Hematopoietic multipotent progenitor cell treated with erythropoietin and hydrocortisone succinate and interleukin-3 and kit ligand, for 17 days (in vitro differentiated cells): ENCODE data around the gene DDX49.
"Not testable (repeated sequence)": the region's sequence is repeated elsewhere in the genome, so short reads cannot be mapped to it uniquely, and the experiment has no call there.

Source experiments
- DNase-seq: peaks from one replicate; pipeline ENCODE4 v3.0.0-alpha.2; 2015; ENCODE audit warnings: low spot score

DDX49 gene

DNA sequence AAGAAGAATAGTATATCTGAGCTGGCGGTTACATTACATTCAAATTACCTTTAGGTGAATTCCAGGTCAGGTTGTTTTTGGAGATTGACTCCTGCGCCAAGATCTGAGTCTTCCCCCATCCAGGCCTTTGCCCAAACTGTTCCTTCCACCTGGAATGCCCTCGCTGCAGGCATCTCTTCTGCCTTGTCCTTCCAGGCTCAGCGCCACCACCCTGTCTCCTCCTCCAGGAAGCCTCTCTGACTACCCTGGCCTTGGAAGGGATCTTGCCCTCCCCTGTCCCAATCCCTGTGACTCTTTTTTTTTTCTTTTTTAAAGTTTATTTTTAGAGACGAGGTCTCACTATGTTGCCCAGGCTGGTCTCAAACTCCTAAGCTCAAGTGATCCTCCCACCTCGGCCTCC, 23.2 kb downstream of the DDX49 start:
- DNase-seq: no peak

DNA sequence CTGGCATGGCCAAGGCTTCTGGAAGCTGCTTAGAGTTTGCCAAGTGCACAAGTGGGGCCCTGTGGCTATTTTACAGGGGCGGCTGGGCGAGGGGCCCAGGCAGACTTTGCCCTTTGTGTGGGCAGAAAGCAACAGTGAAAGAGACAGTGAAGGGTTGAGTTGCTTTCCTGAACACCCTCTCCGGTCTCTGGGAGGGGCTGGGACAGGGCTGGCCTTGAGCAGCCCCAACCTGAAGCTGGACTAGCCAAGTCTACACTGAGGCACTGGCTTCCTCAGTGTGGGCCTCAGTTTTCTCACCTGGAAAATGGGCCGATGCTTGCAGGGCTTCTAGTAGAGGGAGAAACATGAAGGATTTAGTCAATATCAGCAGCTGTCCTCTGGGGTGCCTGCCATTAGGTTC, 23.9 kb downstream of the DDX49 start:
- DNase-seq: no peak

DNA sequence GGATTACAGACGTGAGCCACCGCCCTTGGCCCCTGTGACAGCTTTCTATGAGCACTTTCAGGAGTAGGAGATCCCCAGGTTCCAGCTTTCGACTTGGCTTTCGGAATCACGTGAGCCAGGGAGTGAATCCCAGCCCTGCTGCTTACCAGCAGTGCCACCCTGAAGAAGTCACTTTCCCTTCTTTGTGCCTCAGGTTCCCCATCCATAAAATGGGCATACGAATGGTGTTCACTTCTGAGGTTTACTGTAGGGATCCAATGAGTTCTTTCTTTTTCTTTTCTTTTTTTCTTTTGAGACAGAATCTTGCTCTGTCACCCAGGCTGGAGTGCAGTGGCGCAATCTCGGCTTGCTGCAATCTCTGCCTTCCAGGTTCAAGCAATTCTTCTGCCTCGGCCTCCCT, 25.8 kb downstream of the DDX49 start:
- DNase-seq: no peak

DNA sequence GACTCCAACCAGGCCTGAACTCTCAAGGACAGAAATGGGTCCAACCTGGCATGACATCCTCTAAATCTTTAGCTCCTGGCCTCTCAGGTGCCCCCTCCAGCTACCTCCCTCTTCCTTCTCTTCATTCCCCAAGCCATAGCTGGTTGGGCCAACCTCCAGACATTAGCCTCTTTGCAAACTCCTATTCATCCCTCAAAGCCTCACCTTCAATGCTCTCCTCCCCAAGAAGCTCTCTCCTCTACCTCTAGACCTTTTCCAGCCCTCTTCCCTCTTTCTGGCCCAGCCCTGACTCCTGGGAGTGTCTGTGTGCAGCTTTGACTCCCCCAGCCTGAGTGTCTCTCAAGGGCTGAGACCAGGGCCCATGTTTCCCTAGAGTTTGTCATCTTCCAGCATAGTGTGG, 26.8 kb downstream of the DDX49 start:
- no peak for DNase-seq

DNA sequence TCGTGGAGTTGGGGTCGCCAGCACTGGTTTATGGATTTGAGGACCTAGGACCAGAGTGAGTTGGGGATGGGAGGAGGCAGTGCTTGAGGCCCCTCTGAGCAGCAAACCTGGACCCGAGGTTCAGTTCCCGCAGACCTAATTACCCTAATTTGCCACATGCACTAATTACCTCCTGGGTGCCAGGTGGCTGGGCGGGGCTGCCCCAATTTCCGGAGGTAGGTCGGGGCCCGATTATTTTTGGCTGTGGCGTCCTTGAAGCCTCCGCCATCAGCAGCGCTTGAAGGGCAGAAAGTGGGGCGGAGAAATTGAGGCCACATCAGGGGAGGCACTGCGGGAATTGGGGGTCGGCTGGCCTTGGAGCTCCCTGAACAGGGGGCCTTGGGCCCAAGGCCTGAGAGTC, 27.4 kb downstream of the DDX49 start:
- no peak for DNase-seq

DNA sequence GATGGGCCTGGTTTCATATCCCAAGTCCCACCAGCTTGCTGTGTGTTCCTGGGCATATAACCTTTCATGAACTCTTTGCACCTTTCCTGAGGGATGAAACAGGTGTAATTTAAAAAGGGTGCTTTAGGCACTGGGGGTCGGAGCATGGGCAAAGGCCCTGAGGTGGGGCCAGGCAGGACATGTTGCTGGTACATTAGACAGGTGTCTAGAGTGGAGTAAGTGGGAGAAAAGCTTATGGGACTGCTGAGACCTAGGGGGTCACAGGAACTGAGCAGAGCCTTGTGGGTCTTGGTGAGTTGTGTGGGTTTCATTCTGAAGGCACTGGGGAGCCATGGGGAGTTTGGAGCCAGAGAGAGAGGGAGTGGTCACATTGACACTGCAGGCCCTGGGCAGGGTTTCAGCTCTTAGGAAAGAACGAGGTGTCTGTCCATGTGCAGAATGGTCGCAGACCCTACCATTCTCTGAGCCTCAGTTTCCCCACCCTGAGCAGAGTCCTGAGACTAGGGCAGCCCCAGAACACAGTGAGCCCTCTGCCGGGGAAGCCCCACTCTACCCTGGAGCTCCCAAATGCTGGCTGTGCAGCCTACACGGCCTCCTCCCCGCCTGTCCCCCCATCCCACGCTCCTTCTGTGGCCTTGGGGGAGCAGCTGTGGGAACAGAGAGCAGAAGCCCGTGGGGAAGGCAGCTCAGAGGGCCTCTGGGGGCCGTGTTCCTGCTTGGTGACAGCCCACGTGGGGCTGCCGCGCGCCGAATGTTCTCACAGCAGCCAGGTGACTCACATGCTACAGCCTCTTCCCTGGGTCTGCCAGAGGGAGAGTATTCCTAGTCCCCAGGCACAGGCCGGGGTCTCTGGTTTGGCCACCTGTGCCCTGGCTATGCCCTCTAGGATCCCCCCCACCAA, 28.8 kb downstream of the DDX49 start:
- no peak for DNase-seq

DNA sequence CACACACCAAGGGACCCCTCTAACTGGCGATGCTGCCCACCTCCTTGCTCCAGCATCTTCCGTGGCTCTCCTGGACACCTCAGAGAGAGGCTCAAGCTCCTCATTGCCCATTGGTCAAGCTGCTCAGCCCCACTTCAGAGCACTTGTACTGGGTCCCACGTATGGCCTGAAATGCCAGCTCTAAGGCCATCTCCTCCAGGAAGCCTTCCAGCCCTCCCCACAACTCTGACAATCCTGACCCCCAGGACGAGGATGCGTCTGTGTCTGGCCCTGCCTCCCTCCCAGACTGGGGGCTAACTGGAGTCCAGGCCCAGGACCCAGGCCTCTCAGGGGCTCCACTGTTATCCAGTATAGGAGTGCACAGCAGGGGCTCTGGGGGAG, 29.5 kb downstream of the DDX49 start:
- no peak for DNase-seq

DNA sequence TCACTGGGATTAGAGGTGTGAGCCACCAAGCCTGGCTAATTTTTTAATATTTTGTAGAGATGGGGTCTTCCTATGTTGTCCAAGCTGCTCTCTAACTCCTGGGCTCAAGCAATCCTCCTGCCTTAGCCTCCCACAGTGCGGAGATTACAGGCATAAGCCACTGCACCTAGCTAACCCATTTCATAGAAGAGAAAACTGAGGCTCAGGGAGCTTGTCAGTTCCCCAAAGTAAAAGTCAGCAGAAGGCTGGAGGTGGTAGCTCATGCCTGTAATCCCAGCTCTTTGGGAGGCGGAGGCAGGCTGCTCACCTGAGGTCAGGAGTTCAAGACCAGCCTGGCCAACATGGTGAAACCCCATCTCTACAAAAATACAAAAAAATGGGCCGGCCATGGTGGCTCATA, 30.3 kb downstream of the DDX49 start:
- no peak for DNase-seq

DNA sequence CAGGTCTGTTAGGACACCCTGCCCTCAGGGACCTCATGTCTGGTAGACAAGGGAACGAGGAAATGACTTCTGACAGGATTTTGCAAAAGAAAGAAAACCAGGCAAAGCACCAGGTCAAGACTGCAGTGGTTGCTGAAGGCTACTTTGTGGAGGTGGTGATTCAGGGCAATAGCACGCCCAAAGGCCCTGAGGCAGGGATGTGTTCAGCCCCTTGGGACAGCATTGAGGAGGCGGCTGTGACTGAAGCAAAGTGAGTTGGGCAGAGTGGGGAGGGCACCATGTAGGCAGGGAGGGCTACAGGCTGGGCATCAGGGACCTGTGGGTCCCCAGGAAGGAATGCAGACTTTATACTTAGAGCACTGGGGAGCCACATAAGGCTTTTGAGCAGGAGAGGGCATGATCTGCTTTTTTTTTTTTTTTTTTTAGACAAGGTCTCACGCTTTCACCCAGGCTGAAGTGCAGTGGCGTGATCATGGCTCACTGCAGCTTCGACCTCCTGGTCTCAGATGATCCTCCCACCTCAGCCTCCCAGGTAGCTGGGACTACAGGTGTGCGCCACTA, 32.3 kb downstream of the DDX49 start:
- no peak for DNase-seq

DNA sequence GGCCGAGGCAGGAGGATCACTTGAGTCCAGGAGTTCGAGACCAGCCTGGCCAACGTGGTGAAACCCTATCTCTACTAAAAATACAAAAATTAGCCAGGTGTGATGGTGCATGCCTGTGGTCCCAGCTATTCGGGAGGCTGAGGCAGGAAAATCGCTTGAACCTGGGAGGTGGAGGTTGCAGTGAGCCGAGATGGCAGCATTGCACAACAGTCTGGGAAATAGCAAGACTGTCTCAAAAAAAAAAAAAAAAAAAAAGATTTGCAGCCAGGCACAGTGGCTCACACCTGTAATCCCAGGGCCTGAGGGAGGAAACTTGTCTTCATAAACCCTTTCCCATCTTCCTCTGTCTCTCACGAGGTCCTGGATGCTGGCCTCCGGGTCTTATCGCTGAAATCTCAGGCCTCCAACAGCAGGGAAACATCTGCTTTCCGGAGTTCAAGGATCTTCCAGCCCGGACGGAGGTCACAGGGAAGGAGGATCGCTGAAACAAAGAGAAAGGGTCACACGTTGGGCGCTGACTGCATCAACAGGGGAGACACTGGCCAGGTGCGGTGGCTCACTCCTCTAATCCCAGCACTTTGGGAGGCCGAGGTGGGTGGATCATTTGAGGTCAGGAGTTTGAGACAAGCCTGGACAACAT, 33.0 kb downstream of the DDX49 start:
- not testable (repeated sequence) for DNase-seq

DNA sequence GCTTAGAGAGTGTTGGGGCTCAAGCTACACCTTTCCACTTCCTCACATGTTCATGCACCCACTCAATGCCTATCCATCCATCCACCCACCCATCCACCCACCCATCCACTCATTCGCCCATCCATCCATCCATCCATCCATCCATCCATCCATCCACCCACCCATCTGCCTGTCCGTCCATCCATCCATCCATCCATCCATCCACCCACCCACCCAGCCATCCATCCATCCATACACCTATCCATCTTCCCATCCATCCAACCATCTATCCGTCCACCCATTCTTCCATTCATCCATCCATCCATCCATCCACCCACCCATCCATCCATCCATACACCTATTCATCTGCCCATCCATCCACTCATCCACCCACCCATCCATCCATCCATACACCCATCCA, 34.6 kb downstream of the DDX49 start:
- no peak for DNase-seq

DNA sequence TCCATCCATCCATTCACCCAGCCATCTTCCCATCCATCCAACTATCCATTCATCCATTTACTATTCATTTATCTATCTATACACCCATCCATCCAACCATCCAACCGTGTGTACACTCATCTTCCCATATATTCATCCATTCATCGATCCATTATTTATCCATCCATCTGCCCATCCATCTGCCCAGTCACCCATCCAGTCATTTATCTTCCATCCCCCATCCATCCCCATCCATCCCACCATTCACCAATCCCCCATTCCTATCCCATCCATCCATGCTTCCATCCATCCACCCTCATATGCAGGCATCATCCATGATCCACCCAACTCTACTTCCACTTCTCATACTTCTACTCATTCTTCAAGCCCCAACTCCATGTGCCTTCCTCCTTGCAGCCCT, 35.5 kb downstream of the DDX49 start:
- DNase-seq: no peak

DNA sequence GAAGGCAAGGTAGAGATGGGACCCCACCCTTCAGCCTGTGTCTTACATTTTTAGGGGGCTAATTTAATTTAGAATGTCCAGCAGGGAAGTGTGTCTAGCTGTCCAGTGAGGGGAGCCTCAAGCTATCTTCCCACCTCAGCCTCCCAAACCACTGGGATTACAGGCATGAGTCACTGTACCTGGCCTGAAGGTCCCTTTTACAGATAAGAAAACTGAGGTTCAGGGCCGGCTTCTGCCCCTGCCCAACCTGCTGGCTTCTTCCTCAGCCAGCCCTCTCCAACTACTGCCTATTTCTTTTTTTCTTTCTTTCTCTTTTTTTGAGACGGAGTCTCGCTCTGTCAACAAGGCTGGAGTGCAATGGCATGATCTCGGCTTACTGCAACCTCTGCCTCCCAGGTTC, 40.9 kb downstream of the DDX49 start:
- DNase-seq: no peak

DNA sequence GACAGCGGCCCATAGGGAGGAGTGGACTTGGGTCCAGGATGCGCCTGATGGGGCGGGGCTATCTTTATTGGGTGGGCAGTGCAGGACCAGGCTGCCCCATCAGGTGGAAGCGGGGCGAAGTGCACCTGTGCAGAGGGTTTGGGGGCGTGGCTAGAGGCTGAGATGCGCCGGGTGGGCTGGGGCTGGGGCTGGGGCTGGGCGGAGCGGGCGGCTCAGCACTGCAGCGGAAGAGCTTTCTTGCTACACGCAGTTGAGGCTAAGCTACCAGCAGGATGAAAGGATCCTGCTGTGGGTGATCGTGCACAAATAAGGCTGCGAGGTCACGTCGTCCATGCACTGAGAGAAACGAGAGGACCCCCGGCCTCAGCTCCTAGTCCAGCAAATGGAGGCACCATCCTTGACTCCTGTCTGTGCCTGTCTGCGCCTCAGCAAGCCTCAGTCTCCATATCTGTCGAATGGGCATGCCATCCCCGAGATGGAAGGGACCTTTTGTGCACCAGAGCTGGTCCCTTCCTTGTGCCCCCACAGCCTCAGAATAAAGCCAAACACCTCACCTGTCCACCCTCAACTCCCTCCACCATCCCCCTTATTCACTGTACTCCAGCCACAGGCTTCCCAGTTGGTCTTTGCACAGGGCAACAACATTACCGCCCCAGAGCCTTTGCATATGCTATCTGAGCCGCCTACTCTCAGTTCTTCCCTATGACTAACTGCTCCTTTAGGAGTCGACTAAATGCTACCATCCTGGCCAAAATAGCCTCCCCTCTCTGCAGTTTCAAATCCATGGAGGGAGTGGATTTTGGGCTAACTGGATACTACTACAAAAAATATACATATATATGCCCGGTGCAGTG, 42.5 kb downstream of the DDX49 start:
- no peak for DNase-seq

DNA sequence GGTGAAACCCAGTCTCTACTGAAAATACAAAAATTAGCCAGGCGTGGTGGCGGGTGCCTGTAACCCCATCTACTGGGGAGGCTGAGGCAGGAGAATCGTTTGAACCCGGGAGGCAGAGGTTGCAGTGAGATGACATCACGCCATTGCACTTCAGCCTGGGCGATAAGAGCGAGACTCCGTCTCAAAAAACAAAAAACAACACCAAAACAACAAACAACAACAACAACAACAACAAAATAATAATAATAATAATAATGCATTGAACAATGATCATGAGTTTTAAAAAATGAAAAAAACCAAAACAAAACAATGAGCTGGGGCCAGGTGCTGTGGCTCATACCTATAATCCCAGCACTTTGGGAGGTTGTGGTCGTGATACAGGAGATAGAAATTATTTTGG, 44.6 kb downstream of the DDX49 start:
- DNase-seq: no peak

DNA sequence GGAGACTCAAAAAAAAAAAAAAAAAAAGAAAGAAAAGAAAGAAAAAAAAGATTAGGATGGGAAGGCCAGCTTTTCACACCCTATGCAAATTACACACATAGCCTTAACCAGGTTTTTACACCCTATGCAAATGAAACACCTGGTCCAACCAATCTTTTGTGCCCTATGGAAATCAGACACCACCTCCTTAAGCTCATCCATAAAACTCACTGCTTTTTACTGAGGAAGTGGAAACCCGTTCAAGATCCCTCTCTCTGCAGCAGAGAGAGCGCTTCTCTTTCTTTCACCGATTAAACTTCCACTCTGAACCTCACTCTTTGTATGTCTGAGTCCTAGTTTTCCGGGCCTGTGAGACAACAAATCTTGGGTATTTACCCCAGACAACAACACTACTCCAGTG, 46.8 kb downstream of the DDX49 start:
- DNase-seq: no peak

DNA sequence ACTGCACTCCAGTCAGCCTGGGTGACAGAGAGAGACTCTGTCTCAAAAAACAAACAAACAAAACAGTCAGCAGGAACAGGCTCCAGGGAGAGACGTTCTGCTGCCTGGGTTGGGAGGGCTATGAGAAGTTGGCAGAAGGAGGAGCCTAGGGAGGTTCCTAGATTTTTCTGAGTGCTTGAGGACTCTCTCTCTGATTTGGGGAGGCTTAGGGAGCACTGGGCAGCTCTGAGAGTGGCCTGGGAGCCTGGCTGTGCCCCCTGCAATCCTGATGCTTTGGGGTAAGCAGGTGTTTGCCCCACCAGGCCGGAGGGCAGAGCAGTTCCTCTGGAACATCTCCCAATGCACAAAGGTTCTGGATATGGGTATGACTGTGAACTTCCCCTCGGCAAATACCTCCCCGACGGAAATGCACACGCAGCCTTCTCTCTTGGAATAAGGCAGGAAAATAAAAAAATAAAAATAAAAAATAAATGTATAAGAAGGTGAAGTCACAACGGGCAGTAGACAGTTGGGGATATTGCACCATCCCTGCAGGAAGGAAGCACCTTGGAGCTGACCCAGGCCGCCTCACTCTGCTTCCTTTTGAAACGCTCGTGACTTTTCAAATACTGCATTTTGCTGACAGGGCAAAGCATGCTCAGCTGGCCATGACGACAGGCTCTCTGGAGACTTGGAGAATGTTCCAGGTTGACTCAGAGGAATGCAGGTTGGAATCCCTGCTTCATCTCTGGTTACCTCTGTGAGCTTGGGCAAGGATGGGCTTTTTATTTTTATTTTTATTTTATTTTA, 48.0 kb downstream of the DDX49 start:
- no peak for DNase-seq

DNA sequence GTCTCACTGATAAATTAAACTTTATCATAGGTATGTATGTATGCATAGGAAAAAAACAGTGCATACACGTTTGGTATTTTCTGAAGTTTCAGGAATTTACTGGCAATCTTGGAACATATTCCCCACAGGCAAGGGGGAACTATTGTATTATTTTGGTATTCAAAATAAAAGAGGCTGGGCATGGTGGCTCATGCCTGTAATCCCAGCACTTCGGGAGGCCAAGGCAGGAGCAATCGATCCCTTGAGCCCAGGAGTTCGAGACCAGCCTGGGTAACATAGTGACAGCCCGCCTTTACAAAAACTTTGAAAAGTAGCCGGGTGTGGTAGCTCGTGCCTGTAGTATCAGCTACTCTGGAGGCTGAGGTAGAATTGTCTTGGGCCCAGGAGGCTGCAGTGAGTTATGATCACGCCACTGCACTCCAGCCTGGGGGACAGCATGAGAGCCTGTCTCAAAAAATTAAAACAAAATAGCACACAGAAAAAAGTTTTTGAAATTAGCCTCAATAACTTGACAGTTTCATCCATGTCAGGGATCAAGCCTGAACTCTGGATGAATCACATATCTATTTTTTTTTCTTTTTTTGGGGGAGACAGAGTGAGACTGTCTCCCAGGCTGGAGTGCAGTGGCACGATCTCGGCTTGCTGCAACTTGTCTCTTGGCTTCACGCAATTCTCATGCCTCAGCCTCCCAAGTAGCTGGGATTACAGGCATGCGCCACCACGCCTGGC, 50.6 kb downstream of the DDX49 start:
- no peak for DNase-seq

DNA sequence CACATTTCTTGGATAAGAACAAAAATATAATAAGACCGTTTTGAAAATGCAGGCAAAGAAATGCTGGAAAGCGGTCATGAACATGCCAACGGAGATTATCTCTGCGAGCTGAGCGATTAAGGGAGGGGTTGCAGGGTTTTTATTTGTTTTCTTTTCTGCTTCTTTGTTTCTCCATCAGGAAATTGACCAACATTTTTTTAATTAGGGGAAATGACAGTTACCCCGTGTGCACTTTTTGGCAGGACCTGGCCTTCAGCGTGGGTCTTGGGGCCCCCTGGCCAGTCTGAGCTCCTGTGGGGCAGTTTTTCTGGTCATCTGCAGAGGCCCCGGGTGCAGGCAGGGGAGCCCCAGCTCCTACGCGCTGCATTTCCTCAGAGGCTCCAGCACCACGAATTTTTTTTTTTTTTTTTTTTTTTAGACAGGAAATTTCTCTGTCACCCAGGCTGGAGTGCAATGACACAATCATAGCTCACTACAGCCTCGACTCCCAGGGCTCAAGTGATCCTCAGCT, 52.8 kb downstream of the DDX49 start:
- DNase-seq: no peak

DNA sequence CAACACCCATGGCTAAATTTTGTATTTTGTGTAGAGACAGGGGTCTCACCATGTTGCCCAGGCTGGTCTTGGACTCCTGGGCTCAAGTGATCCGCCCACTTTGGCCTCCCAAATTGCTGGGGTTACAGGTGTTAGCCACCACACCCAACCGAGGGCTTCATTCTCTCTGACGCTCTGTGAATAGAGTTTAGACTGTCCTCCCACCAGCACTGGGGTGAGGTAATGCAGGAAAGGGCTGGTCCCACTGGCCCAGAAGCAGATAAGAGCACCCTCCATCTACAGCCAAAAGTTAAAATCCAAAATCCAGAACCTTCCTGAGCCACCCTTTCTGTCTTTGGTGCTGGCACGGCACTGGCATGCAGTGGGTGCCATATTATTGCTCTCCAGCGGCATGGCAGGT, 53.3 kb downstream of the DDX49 start:
- DNase-seq: no peak

DNA sequence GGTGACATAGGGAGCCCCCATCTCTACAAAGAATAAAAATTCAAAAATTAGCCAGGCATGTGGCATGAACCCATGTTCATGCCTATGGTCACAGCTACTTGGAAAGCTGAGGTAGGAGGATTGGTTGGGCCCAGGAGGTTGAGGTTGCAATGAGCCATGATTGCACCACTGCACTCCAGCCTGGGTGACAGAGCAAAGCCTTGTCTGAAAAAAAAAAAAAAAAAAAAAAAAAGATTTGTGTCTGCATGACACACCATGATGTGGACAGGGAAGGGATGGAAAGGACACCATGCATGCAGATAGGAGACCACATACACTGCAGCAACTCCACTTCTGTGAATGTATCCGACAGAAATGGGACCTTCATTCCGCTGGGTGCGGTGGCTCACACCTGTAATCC, 55.5 kb downstream of the DDX49 start:
- no peak for DNase-seq
